HG02973 (cell line): Measurements from ENCODE around the gene PRR5.
"Not testable (repeated sequence)": the region's sequence is repeated elsewhere in the genome, so short reads cannot be mapped to it uniquely, and the experiment has no call there.

Source experiments
- ATAC-seq: cut with Tn5 transposase; IDR thresholded peaks from one replicate; pipeline ENCODE4 v1.9.1; 2021; ENCODE audit warnings: moderate library complexity; ENCODE audit not compliant: unreplicated experiment

The PRR5 gene

GRCh38 chr22:44701824-44702478, at the start of gene PRR5:
Gene PRR5 (plus strand): TSS chr22:44702204. CDS start chr22:44702475, 271 bp downstream.
- peak; percentile 53 for ATAC-seq

GRCh38 chr22:44652866-44653265, 49.1 kb upstream of the PRR5 start:
- not testable (repeated sequence) for ATAC-seq

GRCh38 chr22:44658311-44658953, 43.6 kb upstream of the PRR5 start:
- ATAC-seq = no peak

- ATAC-seq = no peak
Measured at GRCh38 chr22:44659140-44659539, 42.9 kb upstream of the PRR5 start.

- no peak for ATAC-seq
Measured at GRCh38 chr22:44660051-44660830, 41.8 kb upstream of the PRR5 start.

GRCh38 chr22:44661070-44661469, 40.9 kb upstream of the PRR5 start:
- ATAC-seq = no peak

GRCh38 chr22:44661659-44662569, 40.1 kb upstream of the PRR5 start:
- ATAC-seq = no peak

- ATAC-seq = no peak
Measured at GRCh38 chr22:44663256-44663999, 38.6 kb upstream of the PRR5 start.

- no peak for ATAC-seq
Measured at GRCh38 chr22:44664149-44664548, 37.9 kb upstream of the PRR5 start.

GRCh38 chr22:44665115-44665514, 36.9 kb upstream of the PRR5 start:
- no peak for ATAC-seq

GRCh38 chr22:44666207-44666585, 35.8 kb upstream of the PRR5 start:
- ATAC-seq = no peak

- ATAC-seq = no peak
Measured at GRCh38 chr22:44667276-44667675, 34.7 kb upstream of the PRR5 start.

- no peak for ATAC-seq
Measured at GRCh38 chr22:44667829-44668189, 34.2 kb upstream of the PRR5 start.

- ATAC-seq = no peak
Measured at GRCh38 chr22:44668190-44668885, 33.7 kb upstream of the PRR5 start.

GRCh38 chr22:44668886-44669521, 33.0 kb upstream of the PRR5 start:
- ATAC-seq = no peak

GRCh38 chr22:44669561-44669976, 32.4 kb upstream of the PRR5 start:
- ATAC-seq = no peak

GRCh38 chr22:44670220-44670988, 31.6 kb upstream of the PRR5 start:
- ATAC-seq = no peak

- ATAC-seq = no peak
Measured at GRCh38 chr22:44671742-44672141, 30.3 kb upstream of the PRR5 start.
